NB4 (cell line): ENCODE data around the gene ILDR2.
A peak's percentile ranks its signal among the peaks of the same experiment; 100 is the strongest.

Source experiments
- DNase-seq: peaks from one replicate; pipeline ENCODE4 v3.0.0; 2010; ENCODE audit warnings: low read depth
- H3K4me3 ChIP-seq: one replicate; pipeline ENCODE4 v1.5.1; 2011; ENCODE audit warnings: mild to moderate bottlenecking, low read depth, low read length, moderate library complexity
- MYC ChIP-seq: IDR thresholded peaks from 2 replicates; pipeline ENCODE4 v1.6.1; 2011; ENCODE audit warnings: low read depth, low read length
- POLR2A ChIP-seq: IDR thresholded peaks from 2 replicates; pipeline ENCODE4 v1.6.1; 2011; ENCODE audit warnings: mild to moderate bottlenecking; ENCODE audit not compliant: insufficient read length; ENCODE audit errors: extremely low read depth
- TF ChIP-seq, protein P1 (sequence below): IDR thresholded peaks from one replicate; pipeline ENCODE4 v1.5.1; 2012; ENCODE audit warnings: low read depth, low read length
- TF ChIP-seq, protein P2 (sequence below): IDR thresholded peaks from 2 replicates; pipeline ENCODE4 v1.6.1; 2011; ENCODE audit warnings: low read depth, low read length

The ILDR2 gene

GRCh38 chr1:166925810-166926478 is 49.4 kb downstream of the ILDR2 start:
- no peak overlapping the region for H3K4me3 ChIP-seq
- DNase-seq = no peak
- TF ChIP-seq POLR2A (no peak), MYC (no peak)
- TF ChIP-seq, protein P1, sequence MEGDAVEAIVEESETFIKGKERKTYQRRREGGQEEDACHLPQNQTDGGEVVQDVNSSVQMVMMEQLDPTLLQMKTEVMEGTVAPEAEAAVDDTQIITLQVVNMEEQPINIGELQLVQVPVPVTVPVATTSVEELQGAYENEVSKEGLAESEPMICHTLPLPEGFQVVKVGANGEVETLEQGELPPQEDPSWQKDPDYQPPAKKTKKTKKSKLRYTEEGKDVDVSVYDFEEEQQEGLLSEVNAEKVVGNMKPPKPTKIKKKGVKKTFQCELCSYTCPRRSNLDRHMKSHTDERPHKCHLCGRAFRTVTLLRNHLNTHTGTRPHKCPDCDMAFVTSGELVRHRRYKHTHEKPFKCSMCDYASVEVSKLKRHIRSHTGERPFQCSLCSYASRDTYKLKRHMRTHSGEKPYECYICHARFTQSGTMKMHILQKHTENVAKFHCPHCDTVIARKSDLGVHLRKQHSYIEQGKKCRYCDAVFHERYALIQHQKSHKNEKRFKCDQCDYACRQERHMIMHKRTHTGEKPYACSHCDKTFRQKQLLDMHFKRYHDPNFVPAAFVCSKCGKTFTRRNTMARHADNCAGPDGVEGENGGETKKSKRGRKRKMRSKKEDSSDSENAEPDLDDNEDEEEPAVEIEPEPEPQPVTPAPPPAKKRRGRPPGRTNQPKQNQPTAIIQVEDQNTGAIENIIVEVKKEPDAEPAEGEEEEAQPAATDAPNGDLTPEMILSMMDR = no peak
- TF ChIP-seq, protein P2, sequence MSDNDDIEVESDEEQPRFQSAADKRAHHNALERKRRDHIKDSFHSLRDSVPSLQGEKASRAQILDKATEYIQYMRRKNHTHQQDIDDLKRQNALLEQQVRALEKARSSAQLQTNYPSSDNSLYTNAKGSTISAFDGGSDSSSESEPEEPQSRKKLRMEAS = no peak

DNA sequence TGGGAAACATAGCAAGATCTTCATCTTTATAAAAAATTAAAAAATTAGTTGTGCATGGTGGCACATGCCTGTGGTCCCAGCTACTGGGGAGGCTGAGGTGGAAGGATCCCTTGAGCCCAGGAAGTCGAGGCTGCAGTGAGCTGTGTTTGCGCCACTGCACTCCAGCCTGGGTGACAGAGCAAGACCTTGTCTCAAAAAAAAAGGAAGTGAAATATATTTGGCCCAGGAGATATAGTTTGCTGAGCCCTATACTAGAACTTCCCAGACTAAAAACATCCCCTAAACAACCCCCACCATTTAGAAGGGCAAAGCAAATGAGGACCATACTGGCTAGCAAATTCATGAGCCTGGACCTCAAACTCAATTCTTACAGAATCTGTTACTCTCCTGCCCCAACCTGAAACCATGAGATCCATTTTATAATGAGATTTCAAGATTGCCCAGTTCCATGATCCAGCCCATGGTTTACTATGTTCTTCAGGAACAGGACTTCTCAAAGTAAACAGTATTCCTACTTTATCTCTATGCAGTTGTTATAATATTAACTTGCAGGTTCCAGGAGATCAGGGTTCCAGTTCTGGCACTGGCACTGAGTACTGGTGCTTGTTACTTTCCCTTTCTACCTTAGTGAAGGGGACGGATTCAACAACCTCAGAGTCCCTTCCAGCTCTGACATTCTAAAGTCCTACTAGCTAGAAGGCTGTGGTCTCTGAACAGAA is 50.4 kb downstream of the ILDR2 start:
- DNase-seq = peak; percentile 12
- TF ChIP-seq POLR2A = no peak
- no peak for TF ChIP-seq MYC
- TF ChIP-seq, protein P2 = no peak
- TF ChIP-seq, protein P1 = no peak
- H3K4me3 ChIP-seq = no peak overlapping the region

GRCh38 chr1:166920561-166921475 is 54.5 kb downstream of the ILDR2 start:
- TF ChIP-seq, protein P1 = no peak
- TF ChIP-seq POLR2A (no peak), MYC (no peak)
- TF ChIP-seq, protein P2 = no peak

DNA sequence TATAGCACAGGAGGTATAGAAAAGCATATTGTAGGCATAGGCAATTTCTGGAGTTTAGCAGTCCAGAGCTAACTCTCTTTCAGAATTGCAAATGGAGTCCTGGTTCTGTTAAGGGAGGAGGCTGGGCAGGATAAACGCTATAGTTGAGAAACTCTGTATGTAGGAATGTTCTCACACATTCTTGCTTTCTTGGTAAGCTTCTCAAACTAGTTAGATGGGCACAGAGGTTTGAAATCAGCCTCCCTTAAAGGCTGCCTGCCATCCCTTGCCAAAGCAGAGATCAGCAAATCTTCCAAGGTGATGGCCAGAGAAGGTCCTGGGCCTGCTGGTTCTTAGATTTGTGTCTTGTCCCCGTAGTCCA is 56.4 kb downstream of the ILDR2 start:
- TF ChIP-seq MYC (no peak), POLR2A (no peak)
- TF ChIP-seq, protein P2 = no peak
- TF ChIP-seq, protein P1 = no peak
- no peak for DNase-seq
- no peak overlapping the region for H3K4me3 ChIP-seq

More at GRCh38 chr1:166920561-166921475, 54.5 kb downstream of the ILDR2 start:
- H3K4me3 ChIP-seq = no peak overlapping the region
- DNase-seq = no peak

DNA sequence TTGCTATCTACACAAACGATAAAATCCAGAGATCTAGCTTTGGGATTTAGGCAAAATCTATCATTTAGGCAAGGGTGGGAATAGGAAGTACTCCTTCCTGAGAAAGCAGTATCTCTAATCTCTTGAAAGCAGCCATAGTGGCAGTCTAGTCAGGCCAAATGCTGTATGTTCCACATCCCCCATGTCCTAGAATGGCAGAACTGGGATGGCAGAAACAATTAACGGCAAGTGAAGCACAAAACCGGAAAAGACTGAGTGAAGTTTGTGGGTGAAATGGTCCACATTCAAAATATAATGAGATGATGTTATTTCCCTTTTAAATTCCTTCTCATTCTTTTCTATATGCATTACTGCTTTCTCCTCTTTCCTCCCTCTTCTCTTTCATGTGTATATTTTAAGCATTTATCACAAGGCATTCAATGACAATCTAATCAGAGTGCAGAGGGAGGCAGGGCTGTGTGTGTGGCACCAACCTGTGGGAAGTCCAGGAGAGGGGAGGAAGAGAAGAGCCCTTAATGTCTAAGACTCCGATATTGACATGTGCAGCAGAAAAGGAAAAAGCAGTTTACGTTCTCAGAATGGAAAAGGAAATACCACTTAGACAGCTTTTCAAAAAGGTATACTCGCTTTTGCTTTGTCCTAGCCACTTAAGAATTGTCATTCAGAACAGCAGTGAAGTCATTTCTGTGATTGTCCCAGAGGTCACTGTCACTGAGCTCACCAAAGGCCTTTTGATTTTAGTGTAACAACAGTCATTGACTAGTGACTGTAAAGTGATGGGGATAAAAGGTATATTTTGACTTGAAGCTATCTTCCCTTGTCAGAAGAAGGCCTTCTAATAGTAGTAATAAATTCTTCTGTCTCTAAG is 57.0 kb downstream of the ILDR2 start:
- no peak for TF ChIP-seq POLR2A
- TF ChIP-seq, protein P2 = no peak
- TF ChIP-seq MYC = no peak
- TF ChIP-seq, protein P1 = no peak
- H3K4me3 ChIP-seq = no peak overlapping the region
- DNase-seq = no peak
